ENCODE data around the gene TASP1.

DNA sequence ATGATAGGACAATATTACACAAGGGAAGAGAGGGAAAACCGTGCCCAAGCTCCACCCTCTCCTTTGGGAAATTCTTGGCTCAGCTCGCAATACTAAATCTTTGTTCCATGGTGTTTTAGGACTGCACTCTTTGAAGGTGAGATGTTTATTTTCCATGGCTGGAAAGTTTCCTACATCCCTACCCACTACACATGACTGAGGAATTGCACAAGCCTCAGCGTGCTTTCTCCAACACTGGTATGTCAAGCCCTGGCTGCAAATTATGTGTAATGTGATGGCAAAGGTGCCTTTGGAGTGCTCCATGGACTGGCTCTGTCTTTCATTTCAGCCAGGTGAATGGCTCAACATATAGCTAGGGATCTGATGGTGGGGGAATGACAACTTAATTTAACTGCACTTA lies 283.3 kb downstream of the TASP1 start:
- TF ChIP-seq POLR2A (IDR thresholded peaks at IDR 0.05) (no peak), POLR2AphosphoS5 (IDR thresholded peaks at IDR 0.05) (peak; percentile 88 to 92 (median 90))
